HUES48 (cell line): ENCODE data around the gene GRAMD4.

Experiments
- H3K27ac ChIP-seq: one replicate; pipeline ENCODE4 v1.7.0; 2013; ENCODE audit warnings: low read depth, low read length, inconsistent platforms
- H3K27me3 ChIP-seq: 2 replicates; pipeline ENCODE4 v1.6.1; 2013; ENCODE audit warnings: mild to moderate bottlenecking, low read length; ENCODE audit not compliant: control insufficient read depth, insufficient read depth
- H3K36me3 ChIP-seq: 2 replicates; pipeline ENCODE4 v1.6.1; 2013; ENCODE audit warnings: low read length; ENCODE audit not compliant: control insufficient read depth, insufficient read depth
- H3K4me1 ChIP-seq: 2 replicates; pipeline ENCODE4 v1.6.1; 2013; ENCODE audit warnings: mild to moderate bottlenecking, low read length; ENCODE audit not compliant: control insufficient read depth, insufficient read depth
- H3K4me3 ChIP-seq: 2 replicates; pipeline ENCODE4 v1.5.1; 2013; ENCODE audit warnings: mild to moderate bottlenecking, low read depth, low read length
- H3K9ac ChIP-seq: 2 replicates; pipeline ENCODE4 v1.6.1; 2013; ENCODE audit warnings: mild to moderate bottlenecking, low read depth, low read length, moderate library complexity
- H3K9me3 ChIP-seq: 2 replicates; pipeline ENCODE4 v1.6.1; 2013; ENCODE audit warnings: low read length; ENCODE audit not compliant: control insufficient read depth, insufficient read depth

GRAMD4 gene

DNA sequence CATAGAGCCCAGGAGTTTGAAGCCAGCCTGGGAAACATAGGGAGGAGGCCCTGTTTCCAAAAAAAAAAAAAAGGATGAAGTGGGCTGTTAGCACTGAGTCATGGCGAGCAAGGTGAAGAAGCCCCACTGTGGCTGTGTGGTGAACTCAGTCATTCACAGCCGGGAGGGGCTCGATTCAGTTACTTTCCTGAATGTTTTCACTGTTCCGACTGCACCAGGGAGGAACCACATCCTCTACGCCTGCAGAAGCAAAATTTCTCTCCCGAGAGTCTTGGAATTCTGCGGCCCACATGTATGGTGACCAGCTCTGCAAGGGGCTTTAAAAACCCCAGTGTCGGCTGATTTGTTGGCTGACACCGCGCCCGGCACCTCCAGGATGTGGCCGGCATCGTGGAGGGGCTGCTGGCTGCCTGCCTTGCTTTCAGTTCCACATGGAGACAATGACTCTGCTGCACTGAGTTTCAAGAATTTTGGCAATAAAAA lies 27.8 kb upstream of the GRAMD4 start:
- H3K4me3 ChIP-seq: no peak overlapping the region
- no peak overlapping the region for H3K9ac ChIP-seq
- 0 out of 2 replicates have a peak, but pooled peaks cover 7% of the 10 kb centered on the region for H3K4me1 ChIP-seq
- no peaks in the 10 kb centered on the region for H3K36me3 ChIP-seq
- H3K9me3 ChIP-seq: no peaks in the 10 kb centered on the region
- no peaks in the 10 kb centered on the region for H3K27me3 ChIP-seq
- peak overlapping the region; percentile 39 for H3K27ac ChIP-seq

DNA sequence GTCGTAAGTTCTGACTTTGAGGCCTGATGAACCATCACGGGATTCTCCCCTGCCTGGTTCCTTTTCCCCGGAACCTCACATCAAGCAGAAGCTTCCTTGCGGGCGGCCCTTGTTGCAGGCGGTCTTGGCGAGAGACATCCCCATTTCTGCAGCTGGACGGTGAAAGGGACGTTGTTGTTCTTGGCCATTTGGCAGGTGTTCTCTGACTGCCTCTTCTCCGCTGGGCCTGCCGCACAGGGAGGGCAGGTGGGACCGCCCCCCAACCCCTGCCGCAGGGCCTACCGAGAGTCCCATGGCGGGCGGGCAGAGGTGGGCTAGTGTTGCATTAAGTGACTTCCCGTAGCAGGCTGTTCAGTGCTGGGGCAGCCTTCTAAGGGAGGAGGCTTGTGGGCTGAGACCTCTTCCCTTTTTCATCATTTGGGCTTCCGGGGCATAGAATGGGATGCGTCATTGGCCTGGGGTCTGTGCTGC lies 26.9 kb upstream of the GRAMD4 start:
- no peak overlapping the region for H3K9ac ChIP-seq

DNA sequence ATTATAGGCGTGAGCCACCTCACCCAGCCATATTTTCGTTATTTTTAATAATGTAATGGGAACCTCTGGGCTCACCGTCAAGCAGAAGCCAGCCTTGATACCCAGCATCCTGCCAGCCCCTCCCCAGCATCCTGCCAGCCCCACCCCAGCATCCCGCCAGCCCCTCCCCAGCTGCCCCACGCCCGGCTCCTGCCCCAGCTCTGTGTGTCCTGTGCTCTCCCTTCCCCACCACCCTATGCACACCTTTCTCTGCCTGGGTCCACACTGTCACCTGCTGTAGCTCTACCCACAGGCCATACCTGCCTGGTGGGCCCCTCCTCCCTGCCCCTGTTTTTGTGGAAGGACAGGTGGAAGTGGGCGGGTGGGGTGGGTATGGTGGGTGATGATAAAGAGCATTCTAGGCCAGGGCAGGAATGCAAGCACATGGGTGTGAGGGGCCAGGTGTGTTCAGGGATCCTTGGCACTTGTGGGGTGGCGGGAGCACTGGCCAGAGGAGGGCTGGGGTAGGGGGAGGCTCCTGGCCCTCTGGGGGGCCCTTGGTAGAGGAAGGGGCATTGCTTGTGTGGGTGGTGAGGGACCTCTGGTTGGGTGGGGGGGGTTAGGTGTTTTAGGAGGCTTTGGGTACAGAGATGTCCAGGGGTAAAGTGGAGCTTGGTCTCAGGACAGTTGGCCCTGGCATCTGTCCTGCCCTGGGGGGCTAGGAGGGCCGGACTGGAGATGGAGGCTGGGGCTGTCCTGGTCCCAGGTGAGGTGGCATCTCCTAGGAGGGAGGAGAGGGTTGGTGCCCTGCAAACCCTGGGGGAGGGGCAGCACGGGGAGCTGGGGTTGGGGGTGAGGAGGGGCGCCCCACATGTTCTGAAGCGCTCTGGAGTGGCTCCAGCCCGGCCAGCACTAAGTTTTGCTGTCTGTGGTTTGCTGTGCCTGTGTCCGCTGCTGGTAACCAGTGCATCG lies 25.9 kb upstream of the GRAMD4 start:
- Histone ChIP-seq H3K27me3 (no peaks in the 10 kb centered on the region), H3K4me3 (no peak overlapping the region), H3K9me3 (no peaks in the 10 kb centered on the region), H3K27ac (no peak overlapping the region), H3K36me3 (no peaks in the 10 kb centered on the region), H3K9ac (no peak overlapping the region), H3K4me1 (0 out of 2 replicates have a peak, but pooled peaks cover 7% of the 10 kb centered on the region)

More for the DNA sequence above, 26.9 kb upstream of the GRAMD4 start:
- 0 out of 2 replicates have a peak, but pooled peaks cover 7% of the 10 kb centered on the region for H3K4me1 ChIP-seq
- H3K27ac ChIP-seq: no peak overlapping the region
- no peaks in the 10 kb centered on the region for H3K27me3 ChIP-seq
- H3K4me3 ChIP-seq: no peak overlapping the region
- H3K36me3 ChIP-seq: no peaks in the 10 kb centered on the region
- H3K9me3 ChIP-seq: no peaks in the 10 kb centered on the region

GRCh38 chr22:46594947-46595298 lies 25.3 kb upstream of the GRAMD4 start:
- no peak overlapping the region for H3K27ac ChIP-seq
- no peaks in the 10 kb centered on the region for H3K36me3 ChIP-seq
- H3K9ac ChIP-seq: no peak overlapping the region
- no peaks in the 10 kb centered on the region for H3K27me3 ChIP-seq
- H3K9me3 ChIP-seq: no peaks in the 10 kb centered on the region
- 0 out of 2 replicates have a peak, but pooled peaks cover under 1% of the 10 kb centered on the region for H3K4me1 ChIP-seq
- H3K4me3 ChIP-seq: no peak overlapping the region

DNA sequence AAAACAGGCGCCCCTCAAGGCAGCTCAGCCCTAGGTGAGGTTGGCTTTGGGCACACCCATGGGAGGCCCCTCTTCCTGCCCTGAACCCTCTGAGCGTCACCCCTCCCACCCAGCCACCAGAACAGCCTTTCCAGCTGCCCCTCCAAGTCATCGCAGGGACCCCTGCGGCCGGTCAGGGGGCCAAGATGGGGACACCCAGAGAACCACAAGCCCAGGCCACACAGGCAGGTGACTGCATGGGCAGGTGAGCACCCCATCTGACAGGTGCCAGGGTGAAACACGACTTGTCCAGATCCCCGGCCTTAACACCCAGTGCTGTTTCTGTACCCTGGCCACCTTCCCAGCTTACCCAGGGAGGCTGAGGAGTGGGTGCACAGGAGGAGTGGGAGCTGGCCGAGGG lies 24.6 kb upstream of the GRAMD4 start:
- H3K9ac ChIP-seq: no peak overlapping the region
- H3K36me3 ChIP-seq: no peaks in the 10 kb centered on the region
- no peaks in the 10 kb centered on the region for H3K4me1 ChIP-seq
- H3K27me3 ChIP-seq: no peaks in the 10 kb centered on the region
- no peak overlapping the region for H3K4me3 ChIP-seq
- H3K9me3 ChIP-seq: no peaks in the 10 kb centered on the region
- no peak overlapping the region for H3K27ac ChIP-seq

GRCh38 chr22:46596032-46596441 lies 24.1 kb upstream of the GRAMD4 start:
- no peak overlapping the region for H3K9ac ChIP-seq
- H3K4me1 ChIP-seq: no peaks in the 10 kb centered on the region
- no peaks in the 10 kb centered on the region for H3K9me3 ChIP-seq
- no peak overlapping the region for H3K27ac ChIP-seq
- no peak overlapping the region for H3K4me3 ChIP-seq
- H3K27me3 ChIP-seq: no peaks in the 10 kb centered on the region
- H3K36me3 ChIP-seq: no peaks in the 10 kb centered on the region

- Histone ChIP-seq H3K4me3 (no peak overlapping the region), H3K9ac (no peak overlapping the region), H3K27me3 (no peaks in the 10 kb centered on the region), H3K36me3 (no peaks in the 10 kb centered on the region), H3K27ac (no peak overlapping the region), H3K4me1 (no peaks in the 10 kb centered on the region), H3K9me3 (no peaks in the 10 kb centered on the region)
These were observed 23.4 kb upstream of the GRAMD4 start for GRCh38 chr22:46596819-46597218.

DNA sequence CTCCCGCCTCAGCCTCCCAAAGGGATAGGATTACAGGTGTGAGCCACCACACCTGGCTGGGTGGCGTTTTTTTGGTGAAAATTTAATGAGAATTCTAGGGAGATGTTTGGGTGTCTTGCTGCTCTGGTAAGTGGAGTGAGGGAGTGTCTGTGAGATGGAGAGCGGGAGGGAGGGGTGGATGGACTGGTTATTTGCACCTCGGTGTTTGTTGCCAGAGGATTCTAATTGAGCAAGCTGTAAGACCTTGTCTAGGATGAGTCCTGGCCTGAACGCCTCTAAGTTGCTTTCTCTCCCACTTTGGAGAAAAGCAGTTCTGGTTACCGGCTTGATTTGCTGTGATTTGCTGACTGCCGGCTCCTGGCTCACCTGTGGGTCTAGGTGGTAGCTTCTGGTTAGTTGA lies 22.0 kb upstream of the GRAMD4 start:
- Histone ChIP-seq H3K27me3 (no peaks in the 10 kb centered on the region), H3K36me3 (no peaks in the 10 kb centered on the region), H3K9me3 (no peaks in the 10 kb centered on the region), H3K27ac (no peak overlapping the region), H3K4me3 (no peak overlapping the region), H3K4me1 (no peaks in the 10 kb centered on the region), H3K9ac (no peak overlapping the region)

DNA sequence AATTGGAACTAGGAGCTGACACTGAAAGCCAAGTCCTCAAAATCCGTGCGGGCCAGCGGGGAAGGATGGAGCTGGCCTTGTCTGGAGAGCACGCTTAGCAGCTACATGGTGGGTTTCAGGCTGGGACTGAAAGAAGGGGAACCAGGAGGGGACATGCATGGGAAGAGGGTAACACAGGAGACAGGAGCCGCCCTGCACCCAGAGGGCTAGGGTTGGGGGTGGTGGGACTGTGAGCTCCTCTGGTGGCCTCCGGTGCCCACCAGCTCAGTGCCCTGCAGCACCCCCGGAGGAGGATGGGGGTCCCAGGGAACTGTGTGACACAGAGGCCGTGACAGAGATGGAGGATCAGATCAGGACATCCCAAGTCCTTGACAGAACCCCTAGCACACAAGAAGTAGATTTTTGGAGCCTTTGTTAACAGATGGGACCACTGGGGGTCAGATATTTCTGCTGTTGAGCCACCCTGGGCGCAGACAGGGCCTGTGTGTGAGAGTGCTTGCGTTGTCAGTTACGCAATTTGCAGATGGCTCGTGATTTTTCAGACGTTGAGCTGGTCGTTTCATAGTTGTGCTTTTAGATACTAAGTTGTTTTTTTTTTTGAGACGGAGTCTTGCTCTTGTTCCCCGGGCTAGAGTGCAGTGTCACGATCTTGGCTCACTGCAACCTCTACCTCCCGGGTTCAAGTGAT lies 21.3 kb upstream of the GRAMD4 start:
- Histone ChIP-seq H3K9ac (no peak overlapping the region), H3K4me3 (no peak overlapping the region)

DNA sequence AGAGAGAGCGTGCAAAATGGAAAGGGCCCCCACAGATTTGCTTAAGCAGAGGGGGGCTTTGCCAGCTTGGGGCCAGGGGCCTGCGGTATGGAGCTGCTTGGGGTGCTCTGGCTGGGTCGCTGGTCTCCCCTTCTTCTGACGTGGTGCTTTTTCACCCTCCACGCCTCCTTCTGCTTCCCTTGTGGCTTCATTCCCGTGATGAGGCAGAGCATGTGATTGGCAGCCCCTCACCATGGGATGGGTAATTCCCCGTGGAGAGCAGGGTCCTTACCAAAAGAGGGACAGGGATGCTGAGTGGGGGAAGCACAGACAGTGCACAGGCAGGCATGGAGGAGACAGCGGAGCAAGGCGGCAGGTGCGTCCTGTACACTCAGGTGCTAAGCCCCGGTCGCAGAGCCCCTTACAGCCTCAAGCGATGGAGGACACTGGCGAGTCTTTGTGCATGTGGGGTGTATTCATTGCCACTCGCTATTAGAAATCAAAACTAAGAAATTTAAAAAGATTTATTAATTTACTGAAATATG lies 19.9 kb upstream of the GRAMD4 start:
- H3K4me3 ChIP-seq: no peak overlapping the region
- H3K9me3 ChIP-seq: no peaks in the 10 kb centered on the region
- H3K4me1 ChIP-seq: no peaks in the 10 kb centered on the region
- H3K27ac ChIP-seq: no peak overlapping the region
- H3K9ac ChIP-seq: no peak overlapping the region
- H3K36me3 ChIP-seq: no peaks in the 10 kb centered on the region
- H3K27me3 ChIP-seq: no peaks in the 10 kb centered on the region

More for the DNA sequence above, 21.3 kb upstream of the GRAMD4 start:
- Histone ChIP-seq H3K9me3 (no peaks in the 10 kb centered on the region), H3K36me3 (no peaks in the 10 kb centered on the region), H3K27me3 (no peaks in the 10 kb centered on the region), H3K27ac (no peak overlapping the region), H3K4me1 (no peaks in the 10 kb centered on the region)

DNA sequence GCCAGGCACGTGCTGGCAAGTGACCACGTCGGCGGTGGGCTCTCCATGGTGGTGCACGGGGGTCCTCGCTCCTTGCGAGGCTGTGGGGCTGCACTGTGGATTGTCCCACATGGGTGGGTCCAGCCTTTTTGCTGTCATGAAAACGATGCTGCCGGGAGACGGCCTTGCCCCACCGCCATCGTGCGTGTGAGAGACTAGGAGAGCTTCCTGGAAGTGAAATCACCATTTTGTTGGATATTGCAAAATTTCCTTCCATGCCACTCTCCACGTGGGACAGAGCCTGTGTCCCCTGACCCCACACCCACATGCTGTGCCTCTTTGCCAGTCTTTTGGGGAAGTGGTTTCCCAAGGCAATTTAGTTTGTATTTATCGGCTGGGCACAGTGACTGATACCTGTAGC lies 18.2 kb upstream of the GRAMD4 start:
- H3K4me1 ChIP-seq: no peaks in the 10 kb centered on the region
- H3K9me3 ChIP-seq: no peaks in the 10 kb centered on the region
- H3K4me3 ChIP-seq: no peak overlapping the region
- no peak overlapping the region for H3K9ac ChIP-seq
- H3K27ac ChIP-seq: no peak overlapping the region
- no peaks in the 10 kb centered on the region for H3K27me3 ChIP-seq
- no peaks in the 10 kb centered on the region for H3K36me3 ChIP-seq
